HepG2 (cell line): ENCODE data around the gene B3GALT6. TPM values are rescaled to one million over a fixed set of nuclear protein-coding genes. Genes with fewer than 3 reads are reported as not detected.

Experiments
- ATAC-seq: fragments of 200-7000 bp; cut with Tn5 transposase; 3 replicates; pipeline ENCODE4 v1.9.1; 2020; ENCODE audit warnings: mild to moderate bottlenecking, moderate library complexity
- BruUV-seq: library from RNA; stranded (reverse); fragments of 400-500 nt; replicated peaks from 2 replicates; lab custom pipeline; 2021; lab: Mats Ljungman, UMichigan
- CTCF ChIA-PET: fragments of 300-600 bp; formaldehyde crosslinking; extraction: SDS; loops from one replicate; lab custom pipeline; 2021; ENCODE audit warnings: low total read pairs, inconsistent platforms, low intra/inter-chr PET ratio; lab: Yijun Ruan, JAX
- POLR2A ChIA-PET: fragments of 350-600 bp; sonication (Branson Sonifier 250); formaldehyde crosslinking; loops from one replicate; lab custom pipeline; 2020; ENCODE audit warnings: antibody characterized with exemption, inconsistent platforms; lab: Yijun Ruan, JAX
- DNase-seq: peaks from one replicate; pipeline ENCODE4 v3.0.0-alpha.2; 2015; ENCODE audit warnings: low spot score
- FAIRE-seq: peaks from 3 replicates; lab custom pipeline; 2011; peaks lifted over from hg19 to GRCh38; lab: Jason Lieb, UNC
- H2AFZ ChIP-seq: one replicate; pipeline ENCODE4 v1.6.1; 2011; ENCODE audit warnings: low read length, inconsistent platforms
- H3K27ac ChIP-seq: fragments of 300-600 bp; 3 replicates; pipeline ENCODE4 v1.8.0; 2011; ENCODE audit warnings: mixed run types, mild to moderate bottlenecking, mixed read lengths, low read length, inconsistent platforms; ENCODE audit not compliant: insufficient read depth; ENCODE audit errors: extremely low read length
- H3K27me3 ChIP-seq, 2 experiments: fragments of 200-600 bp in 1 of 2; 2 replicates in 1 of 2; 3 replicates in 1 of 2; pipeline versions ENCODE4 v1.6.0 to v1.8.0; 2011; ENCODE audit warnings: low read length in 2 of 2, mild to moderate bottlenecking in 2 of 2, moderate library complexity in 2 of 2, inconsistent platforms in 1 of 2; ENCODE audit not compliant: insufficient read depth in 2 of 2, control insufficient read depth in 1 of 2
- H3K36me3 ChIP-seq, 2 experiments: fragments of 200-600 bp in 1 of 2; replicated peaks in 1 of 2; 2 replicates in 1 of 2; 3 replicates in 1 of 2; pipeline versions ENCODE4 v1.5.1 to v1.8.0; 2011; ENCODE audit warnings: low read length in 2 of 2, inconsistent platforms in 1 of 2; ENCODE audit not compliant: insufficient read depth in 2 of 2, control insufficient read depth in 1 of 2
- H3K4me1 ChIP-seq: 2 replicates; pipeline ENCODE4 v1.5.1; 2012; ENCODE audit warnings: low read length, inconsistent platforms; ENCODE audit not compliant: insufficient read depth
- H3K4me2 ChIP-seq: 2 replicates; pipeline ENCODE4 v1.6.0; 2011; ENCODE audit warnings: low read depth, low read length, inconsistent platforms
- H3K4me3 ChIP-seq, 3 experiments: fragments of 200-600 bp in 1 of 3; sonication (generic), shearing (Covaris generic) in 1 of 3; replicated peaks in 1 of 3; 2 replicates each; pipeline ENCODE4 v1.5.1; 2011 to 2016; ENCODE audit warnings: low read length in 3 of 3, inconsistent platforms in 2 of 3, low read depth in 2 of 3, mild to moderate bottlenecking in 2 of 3, control low read depth in 1 of 3, mixed read lengths in 1 of 3; ENCODE audit not compliant: insufficient read depth in 1 of 3
- H3K79me2 ChIP-seq: one replicate; pipeline ENCODE4 v1.6.1; 2011; ENCODE audit warnings: low read length, inconsistent platforms; ENCODE audit not compliant: insufficient read depth
- H3K9ac ChIP-seq: 2 replicates; pipeline ENCODE4 v1.6.0; 2011; ENCODE audit warnings: mild to moderate bottlenecking, low read depth, low read length, inconsistent platforms; ENCODE audit not compliant: insufficient read depth
- H3K9me3 ChIP-seq: 2 replicates; pipeline ENCODE4 v1.5.1; 2012; ENCODE audit warnings: mild to moderate bottlenecking, low read length
- H4K20me1 ChIP-seq: 2 replicates; pipeline ENCODE4 v1.6.0; 2011; ENCODE audit warnings: inconsistent platforms, mild to moderate bottlenecking, low read length, moderate library complexity; ENCODE audit not compliant: insufficient read depth
- AKAP8 ChIP-seq: sonication (generic); formaldehyde crosslinking; IDR thresholded peaks from 2 replicates; pipeline ENCODE4 v1.5.1; 2020; ENCODE audit warnings: mild to moderate bottlenecking, missing genetic modification reagents
- CENPX ChIP-seq: sonication (generic); formaldehyde crosslinking; IDR thresholded peaks from 2 replicates; pipeline ENCODE4 v1.9.0; 2021; ENCODE audit warnings: mild to moderate bottlenecking, missing genetic modification reagents, moderate library complexity
- ELF1 ChIP-seq: sonication (generic); formaldehyde crosslinking; IDR thresholded peaks from 2 replicates; pipeline ENCODE4 v1.4.0; 2020; ENCODE audit warnings: missing genetic modification reagents
- FOXC1 ChIP-seq: sonication (generic); formaldehyde crosslinking; IDR thresholded peaks from 2 replicates; pipeline ENCODE4 v1.8.0; 2022; ENCODE audit warnings: mild to moderate bottlenecking, missing genetic modification reagents, borderline replicate concordance
- GABPB1 ChIP-seq: IDR thresholded peaks from 2 replicates; pipeline ENCODE4 v1.6.1; 2016; ENCODE audit warnings: mild to moderate bottlenecking, missing genetic modification reagents, moderate library complexity, missing compliant biosample characterization
- MYC ChIP-seq: sonication (generic); formaldehyde crosslinking; IDR thresholded peaks from 2 replicates; pipeline ENCODE4 v1.9.0; 2021; ENCODE audit warnings: missing genetic modification reagents, borderline replicate concordance
- SAP130 ChIP-seq: IDR thresholded peaks from 2 replicates; pipeline ENCODE4 v1.6.1; 2016; ENCODE audit warnings: low read depth
- ZNF335 ChIP-seq: sonication (generic); formaldehyde crosslinking; IDR thresholded peaks from 2 replicates; pipeline ENCODE4 v1.4.0; 2020; ENCODE audit warnings: missing genetic modification reagents
- ZNF570 ChIP-seq: sonication (generic); formaldehyde crosslinking; IDR thresholded peaks from 2 replicates; pipeline ENCODE4 v1.4.0; 2020; ENCODE audit warnings: mild to moderate bottlenecking, missing genetic modification reagents, borderline replicate concordance
- in situ Hi-C: cut with HindIII; loops from 2 replicates; pipeline ENCODE4 v1.10.0; 2017; ENCODE audit warnings: low pct_unique_long_range_greater_than_20kb; ENCODE audit not compliant: extremely low pct_ligation_motif_present
- intact Hi-C: fragments of 100-400 bp; cut with micrococcal nuclease; formaldehyde crosslinking; loops from one replicate; pipeline ENCODE4 v1.10.0; 2022; ENCODE audit not compliant: unreplicated experiment
- polyA plus RNA-seq, 8 experiments: library from polyadenylated mRNA; depleted of rRNA in 3 of 8; stranded (reverse) in 7 of 8; unstranded in 1 of 8; fragments of >200 nt; fragmentation: Illumina TruSeq in 4 of 8; extraction: Trizol in 4 of 8; gene quantifications; 2 replicates each; pipeline versions ENCODE4 v1.2.1 to v1.2.3, GENCODE V29; 2011 to 2016; ENCODE audit warnings: low read depth in 4 of 8, missing spikeins in 1 of 8, mixed read lengths in 1 of 8; ENCODE audit not compliant: insufficient read depth in 1 of 8
- total RNA-seq, 5 experiments: library from RNA; depleted of rRNA; stranded (reverse); fragments of >200 nt; fragmentation: Illumina TruSeq; extraction: Trizol; gene quantifications; 2 replicates each; pipeline ENCODE4 v1.2.3, GENCODE V29; 2016; ENCODE audit warnings: low read depth in 1 of 5
- TF ChIP-seq, protein P1 (sequence below): sonication (generic); formaldehyde crosslinking; IDR thresholded peaks from 2 replicates; pipeline ENCODE4 v1.4.0; 2020; ENCODE audit warnings: mild to moderate bottlenecking, missing genetic modification reagents

The B3GALT6 gene
- total and polyA plus RNA-seq, 2 of the 13 experiments (the other 11 are each of a cell fraction or from before 2014, with no cell fraction given) = 3.9 to 14.2 TPM

DNA sequence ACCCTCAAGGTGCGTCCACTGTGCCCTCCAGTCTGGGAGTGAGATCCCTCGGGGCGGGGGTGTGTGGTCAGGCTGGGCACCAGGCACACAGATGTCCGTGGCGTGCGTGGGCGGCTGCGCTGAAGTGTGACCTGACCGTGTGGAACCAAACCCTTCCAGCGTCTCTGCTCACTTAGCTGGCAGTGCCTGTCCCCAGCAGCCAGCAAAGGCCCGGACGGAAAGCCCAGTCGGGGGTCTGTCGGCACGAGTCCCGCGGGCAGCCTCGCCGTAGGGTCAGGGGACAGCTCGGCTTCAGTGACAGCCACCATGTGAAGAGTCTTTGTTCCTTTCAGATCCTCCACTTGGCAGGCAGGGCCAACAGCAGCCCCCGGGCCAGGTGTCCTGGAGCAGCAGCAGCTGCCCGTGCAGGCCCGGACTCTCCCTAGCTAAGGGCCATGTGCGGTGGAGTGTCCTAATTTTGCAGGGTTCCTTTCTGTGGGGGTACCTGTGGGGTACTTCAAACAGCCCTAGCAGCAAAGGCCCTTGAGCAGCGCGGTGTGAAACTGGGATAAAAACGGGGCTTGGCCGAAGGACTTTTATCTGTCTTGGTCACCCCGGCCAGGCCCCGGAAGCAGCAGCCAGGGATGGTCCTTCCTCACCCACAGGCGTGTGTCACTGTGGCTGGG lies 46.8 kb upstream of the B3GALT6 start (continued):
- TF ChIP-seq CENPX (CRISPR knock-in tag) (no peak), ZNF335 (CRISPR knock-in tag) (0 out of 2 replicates have a peak, but pooled peaks have one; percentile 26), SAP130 (CRISPR knock-in tag) (0 out of 2 replicates have a peak, but pooled peaks have one; percentile 12), GABPB1 (CRISPR knock-in tag) (peak; percentile 34; the same call in 1 of the 2 replicates)
- TF ChIP-seq, protein P1, sequence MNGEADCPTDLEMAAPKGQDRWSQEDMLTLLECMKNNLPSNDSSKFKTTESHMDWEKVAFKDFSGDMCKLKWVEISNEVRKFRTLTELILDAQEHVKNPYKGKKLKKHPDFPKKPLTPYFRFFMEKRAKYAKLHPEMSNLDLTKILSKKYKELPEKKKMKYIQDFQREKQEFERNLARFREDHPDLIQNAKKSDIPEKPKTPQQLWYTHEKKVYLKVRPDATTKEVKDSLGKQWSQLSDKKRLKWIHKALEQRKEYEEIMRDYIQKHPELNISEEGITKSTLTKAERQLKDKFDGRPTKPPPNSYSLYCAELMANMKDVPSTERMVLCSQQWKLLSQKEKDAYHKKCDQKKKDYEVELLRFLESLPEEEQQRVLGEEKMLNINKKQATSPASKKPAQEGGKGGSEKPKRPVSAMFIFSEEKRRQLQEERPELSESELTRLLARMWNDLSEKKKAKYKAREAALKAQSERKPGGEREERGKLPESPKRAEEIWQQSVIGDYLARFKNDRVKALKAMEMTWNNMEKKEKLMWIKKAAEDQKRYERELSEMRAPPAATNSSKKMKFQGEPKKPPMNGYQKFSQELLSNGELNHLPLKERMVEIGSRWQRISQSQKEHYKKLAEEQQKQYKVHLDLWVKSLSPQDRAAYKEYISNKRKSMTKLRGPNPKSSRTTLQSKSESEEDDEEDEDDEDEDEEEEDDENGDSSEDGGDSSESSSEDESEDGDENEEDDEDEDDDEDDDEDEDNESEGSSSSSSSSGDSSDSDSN (CRISPR knock-in tag) = 0 out of 2 replicates have a peak, but pooled peaks have one; percentile 35

DNA sequence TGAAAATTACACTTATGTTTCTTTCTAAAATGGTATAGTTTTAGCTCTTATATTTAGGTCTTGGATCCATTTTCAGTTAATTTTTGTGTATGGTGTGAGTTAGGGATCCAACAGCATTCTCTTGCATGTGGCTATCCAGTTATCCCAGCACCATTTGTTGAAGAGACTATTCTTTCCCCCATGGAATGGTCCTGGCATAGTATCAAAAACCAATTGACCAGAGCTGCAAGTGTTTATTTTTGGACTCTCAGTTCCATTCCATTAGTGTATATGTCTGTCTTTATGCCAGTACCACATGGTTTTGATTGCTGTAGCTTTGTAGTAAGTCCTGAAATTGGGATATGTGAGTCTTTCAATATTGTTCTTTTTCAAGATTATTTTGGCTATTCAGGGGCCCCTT lies 44.1 kb upstream of the B3GALT6 start:
- H3K4me2 ChIP-seq = no peak overlapping the region
- in situ Hi-C loops (no loop called here), intact Hi-C loops (no loop called here)
- ChIA-PET POLR2A (interaction anchor here (0.7 kb wide), 1 partner anchor 60 kb away, joined by 3 read pairs; no protein-coding TSS in a partner anchor), CTCF (no interaction called here)
- H3K4me1 ChIP-seq = peaks cover 14% of the 10 kb centered on the region
- no peaks in the 10 kb centered on the region for H3K36me3 ChIP-seq
- no peaks in the 10 kb centered on the region for H3K79me2 ChIP-seq
- ATAC-seq (no peak), DNase-seq (no peak), FAIRE-seq (no peak)
- H3K4me3 ChIP-seq = no peak overlapping the region
- no peak overlapping the region for H3K9ac ChIP-seq
- TF ChIP-seq ELF1 (CRISPR knock-in tag) (no peak), MYC (no peak), ZNF570 (CRISPR knock-in tag) (no peak), AKAP8 (CRISPR knock-in tag) (no peak), FOXC1 (CRISPR knock-in tag) (no peak)
- no peaks in the 10 kb centered on the region for H3K9me3 ChIP-seq
- peaks cover 2 to 31% of the 10 kb centered on the region in 2 experiments for H3K27me3 ChIP-seq
- no peak overlapping the region for H3K27ac ChIP-seq
- BruUV-seq = no TSS peak
- H4K20me1 ChIP-seq = no peaks in the 10 kb centered on the region
- H2AFZ ChIP-seq = no peak overlapping the region
